HEK293 (cell line): ENCODE results near the gene WWOX.

Experiments used
- GLIS1 ChIP-seq: fragments of 450-650 bp; formaldehyde crosslinking; IDR thresholded peaks from 2 replicates; pipeline ENCODE4 v1.5.1; 2016; ENCODE audit warnings: missing biosample characterization, missing genetic modification characterization
- IKZF3 ChIP-seq: fragments of 450-650 bp; IDR thresholded peaks from 2 replicates; pipeline ENCODE4 v1.5.0; 2018; ENCODE audit warnings: missing biosample characterization, mild to moderate bottlenecking, missing genetic modification characterization, moderate library complexity
- KLF1 ChIP-seq: fragments of 450-650 bp; formaldehyde crosslinking; IDR thresholded peaks from 2 replicates; pipeline ENCODE4 v1.5.1; 2016; ENCODE audit warnings: missing biosample characterization, missing genetic modification characterization
- OSR2 ChIP-seq: fragments of 450-650 bp; formaldehyde crosslinking; IDR thresholded peaks from 2 replicates; pipeline ENCODE4 v1.5.1; 2016; ENCODE audit warnings: missing biosample characterization, missing genetic modification characterization
- PRDM1 ChIP-seq: fragments of 450-650 bp; formaldehyde crosslinking; IDR thresholded peaks from 2 replicates; pipeline ENCODE4; 2016; ENCODE audit warnings: missing biosample characterization, missing genetic modification characterization
- SP7 ChIP-seq: fragments of 450-650 bp; formaldehyde crosslinking; IDR thresholded peaks from 2 replicates; pipeline ENCODE4 v1.5.1; 2016; ENCODE audit warnings: missing biosample characterization, missing genetic modification characterization
- WT1 ChIP-seq: fragments of 450-650 bp; formaldehyde crosslinking; IDR thresholded peaks from 2 replicates; pipeline ENCODE4 v1.5.1; 2016; ENCODE audit warnings: missing biosample characterization, missing genetic modification characterization
- YY2 ChIP-seq: fragments of 450-650 bp; formaldehyde crosslinking; IDR thresholded peaks from 2 replicates; pipeline ENCODE4 v1.5.1; 2016; ENCODE audit warnings: missing biosample characterization, missing genetic modification characterization
- ZBTB17 ChIP-seq: fragments of 450-650 bp; formaldehyde crosslinking; IDR thresholded peaks from 2 replicates; pipeline ENCODE4 v1.5.1; 2016; ENCODE audit warnings: missing biosample characterization, missing genetic modification characterization
- ZFP69B ChIP-seq: fragments of 450-650 bp; formaldehyde crosslinking; IDR thresholded peaks from 2 replicates; pipeline ENCODE4 v1.5.1; 2016; ENCODE audit warnings: missing biosample characterization, missing genetic modification characterization
- ZNF121 ChIP-seq: fragments of 450-650 bp; formaldehyde crosslinking; IDR thresholded peaks from 2 replicates; pipeline ENCODE4 v1.5.1; 2016; ENCODE audit warnings: missing biosample characterization, missing genetic modification characterization
- ZNF202 ChIP-seq: fragments of 450-650 bp; formaldehyde crosslinking; IDR thresholded peaks from 2 replicates; pipeline ENCODE4 v1.5.1; 2016; ENCODE audit warnings: missing biosample characterization, missing genetic modification characterization, borderline replicate concordance
- ZNF221 ChIP-seq: fragments of 450-650 bp; formaldehyde crosslinking; IDR thresholded peaks from 2 replicates; pipeline ENCODE4 v1.5.1; 2017; ENCODE audit warnings: missing biosample characterization, missing genetic modification characterization, borderline replicate concordance
- ZNF266 ChIP-seq: fragments of 450-650 bp; formaldehyde crosslinking; IDR thresholded peaks from 2 replicates; pipeline ENCODE4 v1.5.1; 2016; ENCODE audit warnings: missing biosample characterization, missing genetic modification characterization, low read depth
- ZNF292 ChIP-seq: fragments of 450-650 bp; formaldehyde crosslinking; IDR thresholded peaks from 2 replicates; pipeline ENCODE4 v1.5.1; 2016; ENCODE audit warnings: low read depth, missing biosample characterization, missing genetic modification characterization, borderline replicate concordance
- ZNF350 ChIP-seq: fragments of 450-650 bp; formaldehyde crosslinking; IDR thresholded peaks from 2 replicates; pipeline ENCODE4 v1.5.0; 2017; ENCODE audit warnings: missing biosample characterization, mild to moderate bottlenecking, missing genetic modification characterization
- ZNF391 ChIP-seq: fragments of 450-650 bp; formaldehyde crosslinking; IDR thresholded peaks from 2 replicates; pipeline ENCODE4 v1.5.1; 2016; ENCODE audit warnings: low read depth, missing biosample characterization, missing genetic modification characterization, borderline replicate concordance
- ZNF48 ChIP-seq: fragments of 450-650 bp; formaldehyde crosslinking; IDR thresholded peaks from 2 replicates; pipeline ENCODE4 v1.5.1; 2016; ENCODE audit warnings: missing biosample characterization, missing genetic modification characterization
- ZNF529 ChIP-seq: fragments of 450-650 bp; formaldehyde crosslinking; IDR thresholded peaks from 2 replicates; pipeline ENCODE4 v1.5.1; 2017; ENCODE audit warnings: missing genetic modification characterization, missing biosample characterization; ENCODE audit not compliant: insufficient replicate concordance
- ZNF561 ChIP-seq: fragments of 450-650 bp; IDR thresholded peaks from 2 replicates; pipeline ENCODE4 v1.5.1; 2018; ENCODE audit warnings: missing biosample characterization, missing genetic modification characterization, borderline replicate concordance
- ZNF76 ChIP-seq: fragments of 450-650 bp; formaldehyde crosslinking; IDR thresholded peaks from 2 replicates; pipeline ENCODE4; 2016; ENCODE audit warnings: low read depth, missing biosample characterization, missing genetic modification characterization, borderline replicate concordance
- ZNF785 ChIP-seq: fragments of 450-650 bp; formaldehyde crosslinking; IDR thresholded peaks from 2 replicates; pipeline ENCODE4 v1.5.1; 2016; ENCODE audit warnings: missing biosample characterization, missing genetic modification characterization
- ZNF792 ChIP-seq: fragments of 450-650 bp; formaldehyde crosslinking; IDR thresholded peaks from 2 replicates; pipeline ENCODE4 v1.5.1; 2016; ENCODE audit warnings: missing biosample characterization, missing genetic modification characterization
- ZXDB ChIP-seq: fragments of 450-650 bp; formaldehyde crosslinking; IDR thresholded peaks from 2 replicates; pipeline ENCODE4 v1.5.1; 2016; ENCODE audit warnings: missing biosample characterization, missing genetic modification characterization
- TF ChIP-seq, protein P1 (sequence below): sonication (generic); formaldehyde crosslinking; IDR thresholded peaks from 2 replicates; pipeline ENCODE4 v1.8.1; 2022; ENCODE audit warnings: mild to moderate bottlenecking, moderate library complexity, missing genetic modification reagents
- TF ChIP-seq, protein P2 (sequence below): fragments of 450-650 bp; formaldehyde crosslinking; IDR thresholded peaks from 2 replicates; pipeline ENCODE4 v1.5.1; 2017; ENCODE audit warnings: missing biosample characterization, missing genetic modification characterization
- TF ChIP-seq, protein P3 (sequence below): fragments of 450-650 bp; formaldehyde crosslinking; IDR thresholded peaks from 2 replicates; pipeline ENCODE4 v1.5.1; 2016; ENCODE audit warnings: missing biosample characterization, missing genetic modification characterization, borderline replicate concordance
- TF ChIP-seq, protein P4 (sequence below): fragments of 450-650 bp; formaldehyde crosslinking; IDR thresholded peaks from 2 replicates; pipeline ENCODE4 v1.5.1; 2017; ENCODE audit warnings: missing biosample characterization, missing genetic modification characterization
- TF ChIP-seq, protein P5 (sequence below): fragments of 450-650 bp; IDR thresholded peaks from 2 replicates; pipeline ENCODE4 v1.5.1; 2018; ENCODE audit warnings: missing biosample characterization, mild to moderate bottlenecking, missing genetic modification characterization
- TF ChIP-seq, protein P6 (sequence below): fragments of 450-650 bp; formaldehyde crosslinking; IDR thresholded peaks from 2 replicates; pipeline ENCODE4 v1.5.1; 2017; ENCODE audit warnings: missing biosample characterization, mild to moderate bottlenecking, missing genetic modification characterization, moderate library complexity

The WWOX gene

DNA sequence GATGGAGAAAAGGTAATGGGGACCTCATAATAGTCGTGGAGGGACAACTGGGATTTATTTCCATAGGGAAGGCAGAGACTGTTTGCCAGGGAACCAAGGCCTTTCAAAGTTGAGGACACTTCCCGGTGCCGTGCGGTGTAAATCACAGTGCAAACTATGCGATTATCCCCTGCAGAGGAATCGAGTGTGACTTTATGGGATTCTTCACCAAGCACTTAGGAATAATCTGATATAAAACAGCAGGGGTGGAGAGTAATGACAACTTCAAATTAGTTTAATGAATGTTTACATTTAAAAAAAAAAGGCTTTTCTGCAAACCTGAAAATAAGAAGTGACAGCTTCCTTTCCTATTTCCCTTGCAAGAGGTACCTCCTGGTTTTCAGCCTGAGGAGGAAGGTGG is 962.9 kb downstream of the WWOX start (continued):
- no peak for TF ChIP-seq ZNF785 (tag by site-specific recombination)
- TF ChIP-seq YY2 (tag by site-specific recombination) = no peak
- no peak for TF ChIP-seq PRDM1 (tag by site-specific recombination)
- TF ChIP-seq KLF1 (tag by site-specific recombination) = no peak
- TF ChIP-seq ZNF561 = peak; percentile 46; the same call in 1 of the 2 replicates
- TF ChIP-seq ZNF792 (tag by site-specific recombination) = no peak
- TF ChIP-seq IKZF3 = peak; percentile 84
- no peak for TF ChIP-seq ZNF391 (tag by site-specific recombination)
- TF ChIP-seq, protein P1, sequence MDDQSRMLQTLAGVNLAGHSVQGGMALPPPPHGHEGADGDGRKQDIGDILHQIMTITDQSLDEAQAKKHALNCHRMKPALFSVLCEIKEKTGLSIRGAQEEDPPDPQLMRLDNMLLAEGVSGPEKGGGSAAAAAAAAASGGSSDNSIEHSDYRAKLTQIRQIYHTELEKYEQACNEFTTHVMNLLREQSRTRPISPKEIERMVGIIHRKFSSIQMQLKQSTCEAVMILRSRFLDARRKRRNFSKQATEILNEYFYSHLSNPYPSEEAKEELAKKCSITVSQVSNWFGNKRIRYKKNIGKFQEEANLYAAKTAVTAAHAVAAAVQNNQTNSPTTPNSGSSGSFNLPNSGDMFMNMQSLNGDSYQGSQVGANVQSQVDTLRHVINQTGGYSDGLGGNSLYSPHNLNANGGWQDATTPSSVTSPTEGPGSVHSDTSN (CRISPR knock-in tag) = no peak
- peak; percentile 46; the same call in 1 of the 2 replicates for TF ChIP-seq WT1
- no peak for TF ChIP-seq ZBTB17 (tag by site-specific recombination)
- TF ChIP-seq, protein P2, sequence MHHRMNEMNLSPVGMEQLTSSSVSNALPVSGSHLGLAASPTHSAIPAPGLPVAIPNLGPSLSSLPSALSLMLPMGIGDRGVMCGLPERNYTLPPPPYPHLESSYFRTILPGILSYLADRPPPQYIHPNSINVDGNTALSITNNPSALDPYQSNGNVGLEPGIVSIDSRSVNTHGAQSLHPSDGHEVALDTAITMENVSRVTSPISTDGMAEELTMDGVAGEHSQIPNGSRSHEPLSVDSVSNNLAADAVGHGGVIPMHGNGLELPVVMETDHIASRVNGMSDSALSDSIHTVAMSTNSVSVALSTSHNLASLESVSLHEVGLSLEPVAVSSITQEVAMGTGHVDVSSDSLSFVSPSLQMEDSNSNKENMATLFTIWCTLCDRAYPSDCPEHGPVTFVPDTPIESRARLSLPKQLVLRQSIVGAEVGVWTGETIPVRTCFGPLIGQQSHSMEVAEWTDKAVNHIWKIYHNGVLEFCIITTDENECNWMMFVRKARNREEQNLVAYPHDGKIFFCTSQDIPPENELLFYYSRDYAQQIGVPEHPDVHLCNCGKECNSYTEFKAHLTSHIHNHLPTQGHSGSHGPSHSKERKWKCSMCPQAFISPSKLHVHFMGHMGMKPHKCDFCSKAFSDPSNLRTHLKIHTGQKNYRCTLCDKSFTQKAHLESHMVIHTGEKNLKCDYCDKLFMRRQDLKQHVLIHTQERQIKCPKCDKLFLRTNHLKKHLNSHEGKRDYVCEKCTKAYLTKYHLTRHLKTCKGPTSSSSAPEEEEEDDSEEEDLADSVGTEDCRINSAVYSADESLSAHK (tag by site-specific recombination) = peak; percentile 87
- no peak for TF ChIP-seq ZNF350 (tag by site-specific recombination)
- TF ChIP-seq SP7 (tag by site-specific recombination) = peak; percentile 90
- TF ChIP-seq ZNF48 (tag by site-specific recombination) = no peak
- no peak for TF ChIP-seq ZNF292 (tag by site-specific recombination)
- no peak for TF ChIP-seq ZNF221 (tag by site-specific recombination)
- TF ChIP-seq, protein P3, sequence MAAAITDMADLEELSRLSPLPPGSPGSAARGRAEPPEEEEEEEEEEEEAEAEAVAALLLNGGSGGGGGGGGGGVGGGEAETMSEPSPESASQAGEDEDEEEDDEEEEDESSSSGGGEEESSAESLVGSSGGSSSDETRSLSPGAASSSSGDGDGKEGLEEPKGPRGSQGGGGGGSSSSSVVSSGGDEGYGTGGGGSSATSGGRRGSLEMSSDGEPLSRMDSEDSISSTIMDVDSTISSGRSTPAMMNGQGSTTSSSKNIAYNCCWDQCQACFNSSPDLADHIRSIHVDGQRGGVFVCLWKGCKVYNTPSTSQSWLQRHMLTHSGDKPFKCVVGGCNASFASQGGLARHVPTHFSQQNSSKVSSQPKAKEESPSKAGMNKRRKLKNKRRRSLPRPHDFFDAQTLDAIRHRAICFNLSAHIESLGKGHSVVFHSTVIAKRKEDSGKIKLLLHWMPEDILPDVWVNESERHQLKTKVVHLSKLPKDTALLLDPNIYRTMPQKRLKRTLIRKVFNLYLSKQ (tag by site-specific recombination) = no peak
- TF ChIP-seq ZNF76 (tag by site-specific recombination) = no peak
- TF ChIP-seq ZNF266 (tag by site-specific recombination) = no peak
- no peak for TF ChIP-seq ZNF529 (tag by site-specific recombination)
- TF ChIP-seq ZNF202 = no peak
- TF ChIP-seq, protein P4, sequence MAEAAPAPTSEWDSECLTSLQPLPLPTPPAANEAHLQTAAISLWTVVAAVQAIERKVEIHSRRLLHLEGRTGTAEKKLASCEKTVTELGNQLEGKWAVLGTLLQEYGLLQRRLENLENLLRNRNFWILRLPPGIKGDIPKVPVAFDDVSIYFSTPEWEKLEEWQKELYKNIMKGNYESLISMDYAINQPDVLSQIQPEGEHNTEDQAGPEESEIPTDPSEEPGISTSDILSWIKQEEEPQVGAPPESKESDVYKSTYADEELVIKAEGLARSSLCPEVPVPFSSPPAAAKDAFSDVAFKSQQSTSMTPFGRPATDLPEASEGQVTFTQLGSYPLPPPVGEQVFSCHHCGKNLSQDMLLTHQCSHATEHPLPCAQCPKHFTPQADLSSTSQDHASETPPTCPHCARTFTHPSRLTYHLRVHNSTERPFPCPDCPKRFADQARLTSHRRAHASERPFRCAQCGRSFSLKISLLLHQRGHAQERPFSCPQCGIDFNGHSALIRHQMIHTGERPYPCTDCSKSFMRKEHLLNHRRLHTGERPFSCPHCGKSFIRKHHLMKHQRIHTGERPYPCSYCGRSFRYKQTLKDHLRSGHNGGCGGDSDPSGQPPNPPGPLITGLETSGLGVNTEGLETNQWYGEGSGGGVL (tag by site-specific recombination) = no peak
- TF ChIP-seq GLIS1 (tag by site-specific recombination) = peak; percentile 98
- TF ChIP-seq, protein P5, sequence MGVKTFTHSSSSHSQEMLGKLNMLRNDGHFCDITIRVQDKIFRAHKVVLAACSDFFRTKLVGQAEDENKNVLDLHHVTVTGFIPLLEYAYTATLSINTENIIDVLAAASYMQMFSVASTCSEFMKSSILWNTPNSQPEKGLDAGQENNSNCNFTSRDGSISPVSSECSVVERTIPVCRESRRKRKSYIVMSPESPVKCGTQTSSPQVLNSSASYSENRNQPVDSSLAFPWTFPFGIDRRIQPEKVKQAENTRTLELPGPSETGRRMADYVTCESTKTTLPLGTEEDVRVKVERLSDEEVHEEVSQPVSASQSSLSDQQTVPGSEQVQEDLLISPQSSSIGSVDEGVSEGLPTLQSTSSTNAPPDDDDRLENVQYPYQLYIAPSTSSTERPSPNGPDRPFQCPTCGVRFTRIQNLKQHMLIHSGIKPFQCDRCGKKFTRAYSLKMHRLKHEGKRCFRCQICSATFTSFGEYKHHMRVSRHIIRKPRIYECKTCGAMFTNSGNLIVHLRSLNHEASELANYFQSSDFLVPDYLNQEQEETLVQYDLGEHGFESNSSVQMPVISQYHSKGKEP (tag by site-specific recombination) = peak; percentile 77; the same call in 1 of the 2 replicates
- TF ChIP-seq ZNF121 (tag by site-specific recombination) = no peak
- no peak for TF ChIP-seq ZFP69B (tag by site-specific recombination)
- TF ChIP-seq, protein P6, sequence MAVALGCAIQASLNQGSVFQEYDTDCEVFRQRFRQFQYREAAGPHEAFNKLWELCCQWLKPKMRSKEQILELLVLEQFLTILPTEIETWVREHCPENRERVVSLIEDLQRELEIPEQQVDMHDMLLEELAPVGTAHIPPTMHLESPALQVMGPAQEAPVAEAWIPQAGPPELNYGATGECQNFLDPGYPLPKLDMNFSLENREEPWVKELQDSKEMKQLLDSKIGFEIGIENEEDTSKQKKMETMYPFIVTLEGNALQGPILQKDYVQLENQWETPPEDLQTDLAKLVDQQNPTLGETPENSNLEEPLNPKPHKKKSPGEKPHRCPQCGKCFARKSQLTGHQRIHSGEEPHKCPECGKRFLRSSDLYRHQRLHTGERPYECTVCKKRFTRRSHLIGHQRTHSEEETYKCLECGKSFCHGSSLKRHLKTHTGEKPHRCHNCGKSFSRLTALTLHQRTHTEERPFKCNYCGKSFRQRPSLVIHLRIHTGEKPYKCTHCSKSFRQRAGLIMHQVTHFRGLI = no peak
- 0 out of 2 replicates have a peak, but pooled peaks have one; percentile 42 for TF ChIP-seq ZXDB (tag by site-specific recombination)
- TF ChIP-seq OSR2 (tag by site-specific recombination) = peak; percentile 80
- TF ChIP-seq, all 188 proteins: peak for 23
